ENCODE measurements around the gene ATG10.

ATG10 gene

DNA sequence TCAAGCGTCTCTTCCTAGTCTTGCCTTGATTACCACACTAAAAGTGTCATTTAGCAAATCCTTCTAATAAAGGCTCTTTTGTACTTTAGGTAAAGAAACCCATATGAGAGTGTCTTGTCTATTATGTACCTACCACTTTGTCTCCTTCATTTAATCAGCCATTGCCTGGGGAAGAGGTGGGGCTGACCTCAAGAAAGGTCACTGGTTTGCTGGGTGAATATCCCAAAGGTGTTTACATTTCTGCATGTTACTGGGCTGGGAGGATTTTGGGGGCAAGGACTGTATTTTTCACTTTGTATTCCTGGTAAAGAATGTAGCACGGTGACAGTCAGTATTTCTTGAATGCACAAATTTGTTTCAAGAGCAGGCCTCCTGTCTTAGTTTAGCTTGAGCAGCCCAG is 318.2 kb downstream of the ATG10 start:
- DNase-seq, result no peak

DNA sequence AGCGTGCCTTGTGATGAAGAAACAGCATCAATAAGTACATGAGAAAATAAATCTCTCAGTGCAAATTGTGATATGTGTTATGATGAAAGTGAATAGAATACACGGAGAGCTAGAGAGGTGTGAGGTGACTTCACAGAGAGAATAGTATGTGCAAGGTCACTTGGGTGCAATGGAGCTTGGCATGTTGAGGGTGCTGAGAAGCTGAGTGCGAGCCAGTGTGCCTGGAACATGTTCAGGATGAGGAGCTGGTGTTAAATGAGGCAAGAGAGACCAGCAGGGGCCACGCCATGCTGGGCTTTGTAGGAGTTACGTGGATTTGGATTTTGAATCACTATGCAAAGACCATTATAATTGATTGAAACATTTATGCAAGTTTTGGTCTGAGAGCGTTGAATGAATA is 319.1 kb downstream of the ATG10 start:
- DNase-seq, result no peak

DNA sequence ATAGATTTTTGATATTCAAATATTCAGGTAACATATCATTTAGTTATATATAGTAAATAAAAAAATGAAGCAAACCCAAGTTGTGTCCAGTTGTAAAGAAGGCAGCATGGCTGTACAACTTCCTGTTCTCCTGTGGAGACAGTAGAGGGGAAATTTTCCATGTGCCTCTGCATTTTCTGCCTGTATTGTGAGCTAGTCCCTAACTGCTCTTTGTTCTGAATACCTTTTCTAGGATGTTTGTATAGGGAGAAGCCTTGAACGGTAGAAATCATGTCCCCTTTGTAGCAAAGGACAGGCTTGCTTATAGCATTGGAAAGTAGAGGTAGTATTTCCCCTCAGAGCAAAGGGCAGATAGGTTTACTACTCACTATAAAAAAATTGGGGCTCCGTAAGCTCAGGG is 319.6 kb downstream of the ATG10 start:
- DNase-seq, result no peak

DNA sequence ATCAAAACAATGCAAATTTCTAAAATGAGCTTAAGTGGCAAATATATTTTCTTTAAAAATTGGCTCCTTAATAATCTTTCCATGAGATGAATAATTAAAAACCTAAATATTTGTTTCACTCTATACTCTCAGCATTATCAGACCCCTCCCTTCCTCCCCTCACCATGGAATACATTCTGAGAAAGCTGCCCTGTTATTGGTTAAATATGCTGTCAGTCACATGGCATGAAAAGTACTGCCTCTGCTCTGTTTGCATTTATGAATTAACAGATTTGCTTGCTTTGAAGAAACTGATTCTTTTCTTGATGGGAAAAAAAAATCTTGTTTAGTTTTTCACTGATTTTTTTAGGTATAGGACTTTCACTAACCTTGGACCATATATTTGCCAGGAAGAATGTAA is 323.3 kb downstream of the ATG10 start:
- DNase-seq, result no peak

DNA sequence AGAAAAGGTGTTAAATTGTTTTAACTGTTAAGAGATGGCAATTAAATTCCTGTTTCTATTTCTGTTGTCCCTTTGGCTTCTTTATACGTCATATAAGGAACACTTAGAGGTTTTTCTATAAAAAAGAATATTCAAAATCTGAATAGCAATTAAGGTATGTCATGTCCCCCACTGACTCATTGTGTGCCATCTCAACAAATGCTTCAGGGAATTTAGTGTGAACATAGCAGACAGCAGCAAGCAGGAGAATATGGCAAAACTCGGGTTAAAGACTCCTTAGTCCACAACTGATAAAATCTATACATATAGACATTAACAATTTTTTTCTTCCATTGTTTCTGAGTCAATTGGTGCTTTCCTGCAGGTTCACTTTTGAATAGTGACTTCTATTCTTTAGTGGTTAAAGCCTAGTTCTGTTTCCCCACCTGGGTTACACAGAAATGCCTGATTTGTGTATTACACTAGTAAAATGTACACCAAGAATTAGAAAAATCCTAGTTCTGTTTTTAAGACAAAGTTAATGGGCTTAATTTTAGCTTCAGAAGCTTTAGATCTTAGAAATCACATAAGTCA is 324.2 kb downstream of the ATG10 start:
- no peak for DNase-seq

DNA sequence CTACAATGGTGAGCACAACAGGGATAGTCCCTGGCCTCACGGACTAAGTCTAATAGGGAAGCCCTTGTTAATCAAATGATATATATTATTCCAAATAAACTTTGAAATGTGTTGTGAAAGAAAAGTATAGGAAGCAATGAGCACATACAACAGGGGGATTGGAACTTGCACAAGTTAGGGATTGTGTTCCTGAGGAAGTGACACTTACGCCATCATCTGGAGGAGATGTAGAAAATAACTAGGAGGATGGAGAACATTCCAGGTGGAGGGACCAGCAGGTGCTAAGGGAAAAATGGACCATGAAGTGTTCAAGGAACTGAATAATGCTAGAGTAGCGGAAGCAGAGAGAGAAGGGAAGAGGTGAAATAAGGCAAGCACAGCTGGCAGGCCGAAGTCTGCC is 325.1 kb downstream of the ATG10 start:
- DNase-seq, result no peak

DNA sequence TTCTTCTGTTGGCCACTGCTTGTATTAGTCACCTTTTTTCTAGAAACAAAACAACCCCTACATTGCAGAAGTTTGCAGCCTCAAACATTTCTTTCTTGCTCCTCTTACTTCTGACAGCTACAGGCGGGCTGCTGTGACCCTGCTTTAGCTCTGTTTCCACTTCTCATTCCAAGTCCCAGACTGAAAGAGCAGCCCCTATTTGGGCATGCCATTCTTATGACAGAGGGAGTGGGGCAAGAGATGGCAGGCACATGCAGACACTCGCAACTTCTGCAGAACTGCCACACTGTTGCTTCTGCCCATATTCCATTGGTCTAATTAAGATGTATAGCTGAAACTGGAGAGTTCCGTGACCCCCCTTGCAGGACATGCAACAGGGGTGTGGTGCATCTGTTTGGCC is 325.9 kb downstream of the ATG10 start:
- DNase-seq, result no peak

DNA sequence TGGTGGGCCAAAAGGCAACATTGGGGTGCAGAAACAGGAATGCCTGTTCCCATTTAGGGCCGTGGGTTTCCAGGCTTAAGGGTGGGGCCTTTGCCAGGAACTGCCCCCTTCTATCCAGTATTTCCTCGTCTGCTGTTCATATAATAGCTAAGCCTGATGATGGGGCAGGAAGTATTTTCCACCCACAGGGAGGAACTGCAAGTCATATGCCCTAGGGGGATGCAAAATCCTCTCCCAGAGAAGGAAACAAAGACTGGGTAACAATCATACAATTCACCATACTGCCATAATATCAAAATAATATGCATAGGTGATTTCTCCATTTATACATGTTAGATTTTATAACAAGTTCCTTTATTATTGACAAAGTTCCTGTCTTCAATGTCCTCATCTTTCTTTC is 326.8 kb downstream of the ATG10 start:
- DNase-seq, result no peak

DNA sequence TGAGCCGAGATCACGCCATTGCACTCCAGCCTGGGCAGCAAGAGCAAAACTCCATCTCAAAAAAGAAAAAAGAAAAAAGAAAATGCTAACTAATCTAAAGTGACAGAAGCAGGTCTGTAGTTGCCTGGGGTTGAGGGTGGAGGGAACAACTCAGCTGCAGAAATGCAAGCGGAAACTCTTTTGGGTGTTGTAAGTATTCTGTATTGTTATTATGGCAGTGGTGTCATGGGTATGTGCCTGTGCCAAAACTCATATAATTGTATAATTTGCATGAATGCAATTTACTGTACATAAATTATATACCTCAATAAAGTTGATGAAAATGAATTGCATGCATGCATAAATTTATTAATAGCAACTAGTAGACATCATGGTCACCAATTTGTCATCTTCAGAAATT is 329.4 kb downstream of the ATG10 start:
- DNase-seq, result no peak
